Nephron (organoid): ENCODE data around the gene SLC40A1.

Experiments used
- H3K27ac Mint-ChIP-seq, 3 experiments: 2 replicates each; pipeline ENCODE4 v1.8.0; 2020; ENCODE audit warnings: mixed read lengths in 3 of 3, mild to moderate bottlenecking in 2 of 3, moderate library complexity in 1 of 3
- H3K27me3 Mint-ChIP-seq: 2 replicates; pipeline ENCODE4 v1.8.0; 2021; ENCODE audit warnings: low read depth, mild to moderate bottlenecking, moderate library complexity, mixed read lengths
- H3K36me3 Mint-ChIP-seq: 2 replicates; pipeline ENCODE4 v1.8.0; 2020; ENCODE audit warnings: low read depth, mixed read lengths
- H3K4me1 Mint-ChIP-seq: 2 replicates; pipeline ENCODE4 v1.8.0; 2020; ENCODE audit warnings: mixed read lengths
- H3K4me3 Mint-ChIP-seq, 3 experiments: 2 replicates each; pipeline ENCODE4 v1.8.0; 2020; ENCODE audit warnings: mild to moderate bottlenecking in 3 of 3, mixed read lengths in 3 of 3, moderate library complexity in 2 of 3
- H3K9me3 Mint-ChIP-seq: 2 replicates; pipeline ENCODE4 v1.8.0; 2020; ENCODE audit warnings: mixed read lengths
- TF ChIP-seq, protein P1 (sequence below), 3 experiments: fragments of 200-600 bp; sonication (generic); IDR thresholded peaks; one replicate each; pipeline ENCODE4 v1.5.0; 2021; ENCODE audit warnings: antibody characterized with exemption in 3 of 3; ENCODE audit not compliant: unreplicated experiment in 3 of 3

SLC40A1 gene

DNA sequence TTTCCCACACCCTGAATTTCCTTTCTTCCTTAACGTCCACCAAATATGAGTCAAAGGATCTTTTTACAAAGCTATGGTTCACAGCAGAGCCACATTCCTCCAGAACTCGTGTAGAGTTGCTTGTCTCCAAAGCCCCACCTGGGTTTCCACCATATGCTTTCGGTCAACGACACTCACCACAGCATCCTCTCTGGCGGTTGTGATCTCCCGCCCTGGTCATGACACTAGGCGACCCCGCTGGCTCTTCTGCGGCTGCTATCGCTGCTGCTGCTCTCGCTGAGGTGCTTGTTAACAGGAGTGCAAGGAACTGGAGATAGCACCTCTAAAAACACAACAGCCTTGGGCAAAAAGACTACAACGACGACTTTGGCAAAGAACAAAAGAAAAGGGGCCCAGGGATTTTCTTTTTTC lies 340 bp downstream of the SLC40A1 start:
- Mint-ChIP-seq H3K36me3 (peaks cover 21% of the 10 kb centered on the region), H3K9me3 (no peaks in the 10 kb centered on the region), H3K27ac (peak overlapping the region; percentile 79 to 92 (median 90)), H3K27me3 (peaks cover 26% of the 10 kb centered on the region), H3K4me3 (peak overlapping the region; percentile 86 to 94 (median 91)), H3K4me1 (peaks cover 48% of the 10 kb centered on the region)
- TF ChIP-seq, protein P1, sequence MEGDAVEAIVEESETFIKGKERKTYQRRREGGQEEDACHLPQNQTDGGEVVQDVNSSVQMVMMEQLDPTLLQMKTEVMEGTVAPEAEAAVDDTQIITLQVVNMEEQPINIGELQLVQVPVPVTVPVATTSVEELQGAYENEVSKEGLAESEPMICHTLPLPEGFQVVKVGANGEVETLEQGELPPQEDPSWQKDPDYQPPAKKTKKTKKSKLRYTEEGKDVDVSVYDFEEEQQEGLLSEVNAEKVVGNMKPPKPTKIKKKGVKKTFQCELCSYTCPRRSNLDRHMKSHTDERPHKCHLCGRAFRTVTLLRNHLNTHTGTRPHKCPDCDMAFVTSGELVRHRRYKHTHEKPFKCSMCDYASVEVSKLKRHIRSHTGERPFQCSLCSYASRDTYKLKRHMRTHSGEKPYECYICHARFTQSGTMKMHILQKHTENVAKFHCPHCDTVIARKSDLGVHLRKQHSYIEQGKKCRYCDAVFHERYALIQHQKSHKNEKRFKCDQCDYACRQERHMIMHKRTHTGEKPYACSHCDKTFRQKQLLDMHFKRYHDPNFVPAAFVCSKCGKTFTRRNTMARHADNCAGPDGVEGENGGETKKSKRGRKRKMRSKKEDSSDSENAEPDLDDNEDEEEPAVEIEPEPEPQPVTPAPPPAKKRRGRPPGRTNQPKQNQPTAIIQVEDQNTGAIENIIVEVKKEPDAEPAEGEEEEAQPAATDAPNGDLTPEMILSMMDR (IDR thresholded peaks at IDR 0.05; ENCODE audit: unreplicated experiment in 3 of 3) = no peak

GRCh38 chr2:189579585-189580186 lies 900 bp downstream of the SLC40A1 start:
- H3K4me1 Mint-ChIP-seq = peaks cover 53% of the 10 kb centered on the region
- H3K36me3 Mint-ChIP-seq = peaks cover 27% of the 10 kb centered on the region
- H3K27ac Mint-ChIP-seq = peak overlapping the region; percentile 79 to 92 (median 90)
- peak overlapping the region; percentile 86 to 94 (median 91) for H3K4me3 Mint-ChIP-seq
- H3K9me3 Mint-ChIP-seq = no peaks in the 10 kb centered on the region
- H3K27me3 Mint-ChIP-seq = peaks cover 22% of the 10 kb centered on the region
- TF ChIP-seq, protein P1 (IDR thresholded peaks at IDR 0.05; ENCODE audit: unreplicated experiment in 3 of 3) = no peak

DNA sequence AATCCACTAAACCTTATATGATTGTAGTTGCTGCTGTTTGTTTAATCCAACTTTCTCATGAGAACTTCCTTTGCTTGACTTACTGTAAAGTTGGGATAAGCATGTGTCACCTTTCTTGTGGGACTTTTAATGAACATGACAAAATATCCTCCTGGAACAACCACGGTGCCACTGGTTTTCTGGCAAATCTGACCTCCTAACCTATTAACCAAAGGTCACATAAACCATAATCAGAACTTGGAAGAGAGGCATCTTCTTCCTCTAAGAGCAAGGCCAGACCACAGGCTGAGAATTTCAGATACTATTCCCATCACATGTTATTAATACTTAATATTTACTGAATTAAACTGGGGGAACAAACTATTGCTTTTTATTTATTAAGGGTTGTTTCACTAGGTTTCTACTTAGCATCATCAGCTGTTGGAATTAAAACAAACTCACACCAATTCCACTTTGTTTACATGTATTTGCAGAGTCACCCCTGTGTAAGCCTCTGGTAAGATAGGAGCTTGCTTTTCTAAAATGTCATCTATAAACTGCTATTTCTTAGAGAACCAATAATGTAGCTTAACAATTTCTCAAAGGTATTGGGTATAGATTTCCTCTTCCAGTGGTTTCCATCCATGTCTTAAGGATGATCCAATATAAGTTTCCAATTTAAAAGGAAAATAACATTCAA lies 2.2 kb downstream of the SLC40A1 start:
- Mint-ChIP-seq H3K4me3 (peak overlapping the region; percentile 86 to 94 (median 91)), H3K36me3 (peaks cover 37% of the 10 kb centered on the region), H3K9me3 (no peaks in the 10 kb centered on the region), H3K4me1 (peaks cover 63% of the 10 kb centered on the region), H3K27ac (peak overlapping the region in 2 of 3 experiments; percentile 79 to 90), H3K27me3 (peaks cover 13% of the 10 kb centered on the region)
- TF ChIP-seq, protein P1 (IDR thresholded peaks at IDR 0.05; ENCODE audit: unreplicated experiment in 3 of 3) = no peak

DNA sequence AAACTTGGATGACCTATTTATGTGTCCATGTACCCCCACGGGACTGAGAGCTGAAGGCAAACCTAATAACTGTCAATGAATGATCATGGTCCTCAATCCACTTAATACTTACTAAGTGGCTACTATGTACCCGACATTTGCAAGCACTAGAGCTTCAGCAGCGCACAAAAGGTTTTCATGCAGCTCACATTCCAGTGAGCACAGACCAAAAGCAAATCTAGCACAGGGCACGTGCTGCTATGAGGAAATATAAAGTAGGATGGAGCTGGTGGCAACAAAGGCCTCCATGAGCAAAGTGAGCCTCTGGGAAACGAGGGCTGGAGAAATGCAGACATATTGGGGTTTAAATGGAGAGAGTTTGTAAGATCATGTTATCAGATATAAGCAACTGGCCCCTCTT lies 3.5 kb downstream of the SLC40A1 start:
- peaks cover 49% of the 10 kb centered on the region for H3K36me3 Mint-ChIP-seq

GRCh38 chr2:189576396-189576795 lies 4.2 kb downstream of the SLC40A1 start:
- Mint-ChIP-seq H3K4me3 (peak overlapping the region in 2 of 3 experiments; percentile 58 to 91), H3K27me3 (no peaks in the 10 kb centered on the region), H3K9me3 (no peaks in the 10 kb centered on the region), H3K36me3 (peaks cover 54% of the 10 kb centered on the region), H3K27ac (peak overlapping the region in 1 of 3 experiments; percentile 52), H3K4me1 (peaks cover 72% of the 10 kb centered on the region)
- TF ChIP-seq, protein P1 (IDR thresholded peaks at IDR 0.05; ENCODE audit: unreplicated experiment in 3 of 3) = no peak

More for the DNA sequence above, 3.5 kb downstream of the SLC40A1 start:
- Mint-ChIP-seq H3K9me3 (no peaks in the 10 kb centered on the region), H3K27ac (peak overlapping the region; percentile 52 to 81 (median 59)), H3K4me1 (peaks cover 71% of the 10 kb centered on the region), H3K27me3 (peaks cover 6% of the 10 kb centered on the region), H3K4me3 (peak overlapping the region; percentile 65 to 91 (median 77))
- TF ChIP-seq, protein P1 (IDR thresholded peaks at IDR 0.05; ENCODE audit: unreplicated experiment in 3 of 3) = no peak
